Body of pancreas (tissue), 4 donors: ENCODE results near the gene LAIR1. TPM values are rescaled to one million over a fixed set of nuclear protein-coding genes. Genes with fewer than 3 reads are reported as not detected.

Source experiments
- ATAC-seq: fragments of 150-250 bp; one replicate; pipeline ENCODE4 v1.9.1; 2016
- DNase-seq, 4 donors: peaks; one replicate each; pipeline ENCODE4 v3.0.0-alpha.2; 2019
- H3K27ac ChIP-seq, 4 donors: fragments of 200-600 bp; sonication (generic); 1 replicate in 3 of 4; 2 replicates in 1 of 4; pipeline versions ENCODE4 v1.5.1 to v1.6.1; 2016 to 2019; ENCODE audit warnings: mild to moderate bottlenecking in 1 of 4, mixed read lengths in 1 of 4, moderate library complexity in 1 of 4
- H3K27me3 ChIP-seq, 2 donors: fragments of 200-600 bp; sonication (generic); one replicate each; pipeline ENCODE4 v1.6.0; 2016; ENCODE audit warnings: mild to moderate bottlenecking in 1 of 2
- H3K36me3 ChIP-seq, 2 donors: fragments of 200-600 bp; sonication (generic); replicated peaks in 1 of 2; 2 replicates each; pipeline ENCODE4 v1.5.1; 2016; ENCODE audit warnings: low read depth in 2 of 2; ENCODE audit not compliant: insufficient read depth in 1 of 2
- H3K4me1 ChIP-seq: fragments of 200-600 bp; sonication (generic); one replicate; pipeline ENCODE4 v1.6.0; 2016
- H3K4me3 ChIP-seq, 2 donors: fragments of 200-600 bp; sonication (generic); 1 replicate in 1 of 2; 2 replicates in 1 of 2; pipeline ENCODE4 v1.5.1; 2016 to 2019
- H3K9me3 ChIP-seq, 3 donors: fragments of 200-600 bp; sonication (generic); 1 replicate in 2 of 3; 2 replicates in 1 of 3; pipeline ENCODE4 v1.5.1; 2016
- POLR2A ChIP-seq, 3 donors: fragments of 450-650 bp; IDR thresholded peaks; one replicate each; pipeline ENCODE4 v1.6.1; 2016; ENCODE audit warnings: antibody characterized with exemption in 3 of 3, mild to moderate bottlenecking in 2 of 3
- WGBS, 2 donors: methylation state at CpG; one replicate each; pipeline ENCODE4 v1.1.5; 2017; 5-methylcytosine and 5-hydroxymethylcytosine counted together
- intact Hi-C: fragments of 100-400 bp; cut with DNase I; formaldehyde crosslinking; loops from one replicate; pipeline ENCODE4 v1.15.1; 2023
- total RNA-seq, 2 donors: library from RNA; depleted of rRNA; stranded (reverse); fragments of >200 nt; gene quantifications; one replicate each; pipeline ENCODE4 v1.1.0, GENCODE V29; 2016
- TF ChIP-seq, protein P1 (sequence below), 7 experiments: fragments of 450-650 bp in 4 of 7; fragments of 200-600 bp in 3 of 7; sonication (generic) in 3 of 7; IDR thresholded peaks; one replicate each; pipeline ENCODE4 v1.5.1; 2016 to 2019; ENCODE audit warnings: antibody characterized with exemption in 7 of 7

The LAIR1 gene
- total RNA-seq, 2 donors from 2014 or later = 2.9 to 35.6 TPM

DNA sequence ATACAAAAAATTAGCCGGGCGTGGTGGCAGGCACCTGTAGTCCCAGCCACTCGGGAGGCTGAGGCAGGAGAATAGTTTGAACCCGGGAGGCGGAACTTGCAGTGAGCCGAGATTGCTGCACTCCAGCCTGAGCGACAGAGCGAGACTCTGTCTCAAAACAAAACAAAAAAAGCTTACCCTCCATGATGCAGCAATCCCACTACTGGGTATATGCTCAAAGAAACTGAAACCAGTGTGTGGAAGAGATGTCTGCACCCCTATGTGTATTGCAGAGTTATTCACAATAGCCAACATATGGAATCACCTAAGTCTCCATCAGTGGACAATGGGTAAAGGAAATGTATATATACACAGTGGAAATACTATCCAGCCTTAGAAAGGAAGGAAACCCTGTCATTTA is 31.0 kb upstream of the LAIR1 start:
- no peak overlapping the region for H3K4me3 ChIP-seq
- ATAC-seq = no peak
- H3K9me3 ChIP-seq = no peaks in the 10 kb centered on the region
- intact Hi-C loops = no loop called here
- no peak for TF ChIP-seq POLR2A (IDR thresholded peaks at IDR 0.05)
- TF ChIP-seq, protein P1, sequence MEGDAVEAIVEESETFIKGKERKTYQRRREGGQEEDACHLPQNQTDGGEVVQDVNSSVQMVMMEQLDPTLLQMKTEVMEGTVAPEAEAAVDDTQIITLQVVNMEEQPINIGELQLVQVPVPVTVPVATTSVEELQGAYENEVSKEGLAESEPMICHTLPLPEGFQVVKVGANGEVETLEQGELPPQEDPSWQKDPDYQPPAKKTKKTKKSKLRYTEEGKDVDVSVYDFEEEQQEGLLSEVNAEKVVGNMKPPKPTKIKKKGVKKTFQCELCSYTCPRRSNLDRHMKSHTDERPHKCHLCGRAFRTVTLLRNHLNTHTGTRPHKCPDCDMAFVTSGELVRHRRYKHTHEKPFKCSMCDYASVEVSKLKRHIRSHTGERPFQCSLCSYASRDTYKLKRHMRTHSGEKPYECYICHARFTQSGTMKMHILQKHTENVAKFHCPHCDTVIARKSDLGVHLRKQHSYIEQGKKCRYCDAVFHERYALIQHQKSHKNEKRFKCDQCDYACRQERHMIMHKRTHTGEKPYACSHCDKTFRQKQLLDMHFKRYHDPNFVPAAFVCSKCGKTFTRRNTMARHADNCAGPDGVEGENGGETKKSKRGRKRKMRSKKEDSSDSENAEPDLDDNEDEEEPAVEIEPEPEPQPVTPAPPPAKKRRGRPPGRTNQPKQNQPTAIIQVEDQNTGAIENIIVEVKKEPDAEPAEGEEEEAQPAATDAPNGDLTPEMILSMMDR (IDR thresholded peaks at IDR 0.05) = no peak
- H3K27ac ChIP-seq = no peak overlapping the region
- H3K36me3 ChIP-seq = no peaks in the 10 kb centered on the region
- no peaks in the 10 kb centered on the region for H3K27me3 ChIP-seq
- 66 to 71% methylated on average over 8 of the region's 8 CpGs for WGBS, 2 donors
- DNase-seq = no peak
- H3K4me1 ChIP-seq = no peaks in the 10 kb centered on the region

DNA sequence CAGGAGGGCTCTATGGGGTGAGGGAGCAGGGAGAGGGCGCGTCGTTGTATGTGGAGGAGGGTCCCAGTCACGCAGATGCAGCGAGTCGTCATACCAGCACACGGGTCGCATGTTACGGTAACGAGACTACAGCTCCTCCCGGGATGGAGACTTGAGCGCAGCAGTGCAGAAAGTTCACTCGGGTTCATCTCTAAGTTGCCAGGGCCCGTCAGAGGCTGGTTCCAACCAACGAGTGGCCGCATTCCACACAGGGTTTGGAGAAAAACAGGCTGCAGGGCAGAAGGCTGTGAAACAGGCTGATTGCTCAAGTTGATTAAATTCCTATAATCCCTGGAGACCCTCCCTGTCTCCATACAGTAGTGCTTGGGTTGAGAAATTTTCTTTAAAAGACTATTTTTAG is 28.6 kb upstream of the LAIR1 start:
- Histone ChIP-seq H3K36me3 (no peaks in the 10 kb centered on the region), H3K27ac (no peak overlapping the region), H3K4me1 (no peaks in the 10 kb centered on the region), H3K9me3 (no peaks in the 10 kb centered on the region), H3K4me3 (no peak overlapping the region), H3K27me3 (peaks cover 0 to 4% of the 10 kb centered on the region in 2 donors)
- DNase-seq = no peak
- no peak for ATAC-seq
- 79 to 80% methylated on average over 15 to 16 of the region's 16 CpGs for WGBS, 2 donors
- TF ChIP-seq, protein P1 (IDR thresholded peaks at IDR 0.05) = no peak
- no peak for TF ChIP-seq POLR2A (IDR thresholded peaks at IDR 0.05)
- intact Hi-C loops = no loop called here

DNA sequence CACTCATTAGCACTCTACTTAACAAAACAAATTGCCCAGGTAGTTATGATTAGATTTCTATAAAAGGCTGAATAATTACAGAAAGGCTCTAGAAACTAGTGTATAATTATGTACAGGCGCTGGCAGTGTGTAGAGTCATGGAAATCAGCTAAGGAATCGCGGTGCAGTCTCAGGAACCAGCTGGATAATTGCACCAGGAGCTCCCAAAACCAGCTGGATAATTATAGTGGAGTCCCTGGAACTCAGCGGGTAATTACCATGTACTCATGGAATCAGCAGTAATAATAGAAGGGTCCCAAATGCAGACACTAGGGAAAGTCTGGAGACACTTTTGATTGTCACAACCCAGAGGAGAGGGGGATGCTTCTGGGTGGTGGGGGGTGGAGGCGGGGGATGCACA is 27.4 kb upstream of the LAIR1 start:
- intact Hi-C loops = no loop called here
- Histone ChIP-seq H3K4me1 (peaks cover 5% of the 10 kb centered on the region), H3K4me3 (no peak overlapping the region), H3K27ac (no peak overlapping the region), H3K9me3 (no peaks in the 10 kb centered on the region), H3K27me3 (peaks cover 0 to 4% of the 10 kb centered on the region in 2 donors), H3K36me3 (no peaks in the 10 kb centered on the region)
- TF ChIP-seq POLR2A (IDR thresholded peaks at IDR 0.05) = no peak
- TF ChIP-seq, protein P1 (IDR thresholded peaks at IDR 0.05) = no peak
- WGBS, 2 donors = 68 to 74% methylated on average over 5 of the region's 5 CpGs
- DNase-seq = no peak
- no peak for ATAC-seq

DNA sequence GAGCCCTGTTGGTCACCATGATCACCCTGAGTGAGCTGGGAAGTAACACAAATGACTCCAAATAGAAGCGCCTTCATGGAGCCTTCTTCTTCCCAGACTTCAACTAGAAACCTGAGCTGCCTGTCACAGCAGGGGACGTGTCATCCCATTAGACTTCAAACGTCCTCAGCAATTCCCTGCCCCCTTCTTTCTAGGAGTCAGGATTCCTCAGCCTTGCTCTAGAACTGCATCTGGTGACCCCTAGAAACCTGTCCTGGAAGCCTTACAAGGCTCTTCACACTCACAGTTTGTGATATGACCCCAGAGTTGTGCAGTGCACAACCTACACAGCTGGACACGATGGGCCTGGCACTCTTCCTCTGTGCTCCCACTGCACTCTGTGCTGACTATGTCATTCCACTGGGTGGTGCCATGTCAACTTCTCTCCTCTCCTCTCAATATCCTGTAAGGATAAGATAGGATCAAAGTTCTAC is 26.9 kb upstream of the LAIR1 start:
- TF ChIP-seq, protein P1 (IDR thresholded peaks at IDR 0.05) = no peak
- TF ChIP-seq POLR2A (IDR thresholded peaks at IDR 0.05) = no peak
- Histone ChIP-seq H3K4me3 (no peak overlapping the region), H3K27me3 (peaks cover 0 to 8% of the 10 kb centered on the region in 2 donors), H3K9me3 (no peaks in the 10 kb centered on the region), H3K27ac (no peak overlapping the region), H3K36me3 (no peaks in the 10 kb centered on the region), H3K4me1 (peaks cover 5% of the 10 kb centered on the region)
- no peak for DNase-seq
- WGBS, 2 donors = 19 to 47% methylated on average over 4 of the region's 4 CpGs
- intact Hi-C loops = no loop called here
- ATAC-seq = no peak

DNA sequence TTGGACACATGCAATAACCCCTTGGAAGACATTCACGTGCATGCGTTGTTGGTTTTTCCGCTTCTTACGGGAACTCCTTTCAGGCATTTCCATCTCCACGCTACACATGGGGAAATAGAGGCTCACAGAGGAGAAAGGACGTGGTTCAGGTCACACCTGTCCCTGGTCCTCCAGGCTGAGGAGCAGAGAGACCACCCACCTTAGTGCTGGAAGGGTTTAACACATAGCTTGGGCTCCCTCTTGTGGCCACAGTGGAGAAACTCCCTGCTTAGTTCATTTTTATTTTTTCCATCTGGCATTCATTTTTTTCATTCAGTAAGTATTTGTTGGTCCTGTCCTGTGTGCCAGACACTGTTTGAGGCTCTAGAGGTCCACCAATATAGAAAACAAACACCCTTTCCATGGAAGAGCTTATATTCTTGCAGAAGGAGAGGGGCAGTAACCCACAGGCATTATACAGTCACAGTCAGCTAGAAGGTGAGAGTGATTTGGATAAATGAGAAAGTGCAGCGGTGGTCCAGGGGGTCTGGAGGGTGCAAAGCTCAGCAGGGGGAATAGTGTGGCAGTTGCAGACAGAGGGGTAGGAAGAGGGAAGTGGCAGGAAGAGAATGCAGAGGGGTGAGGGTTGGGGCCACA is 26.3 kb upstream of the LAIR1 start:
- H3K4me3 ChIP-seq = no peak overlapping the region
- no peaks in the 10 kb centered on the region for H3K9me3 ChIP-seq
- DNase-seq = peak; percentile 49 to 71 (median 64)
- peaks cover 0 to 8% of the 10 kb centered on the region in 2 donors for H3K27me3 ChIP-seq
- H3K27ac ChIP-seq = no peak overlapping the region
- intact Hi-C loops = no loop called here
- no peaks in the 10 kb centered on the region for H3K36me3 ChIP-seq
- 31 to 35% methylated on average over 7 of the region's 7 CpGs for WGBS, 2 donors
- peaks cover 5% of the 10 kb centered on the region for H3K4me1 ChIP-seq
- ATAC-seq = no peak
- no peak for TF ChIP-seq POLR2A (IDR thresholded peaks at IDR 0.05)
- TF ChIP-seq, protein P1 (IDR thresholded peaks at IDR 0.05) = peak; percentile 56 to 78 (median 70)
